ENCODE results near the gene LPP.

Gene LPP

GRCh38 chr3:188170461-188171459 is 16.8 kb downstream of the LPP start:
- DNase-seq = no peak

DNA sequence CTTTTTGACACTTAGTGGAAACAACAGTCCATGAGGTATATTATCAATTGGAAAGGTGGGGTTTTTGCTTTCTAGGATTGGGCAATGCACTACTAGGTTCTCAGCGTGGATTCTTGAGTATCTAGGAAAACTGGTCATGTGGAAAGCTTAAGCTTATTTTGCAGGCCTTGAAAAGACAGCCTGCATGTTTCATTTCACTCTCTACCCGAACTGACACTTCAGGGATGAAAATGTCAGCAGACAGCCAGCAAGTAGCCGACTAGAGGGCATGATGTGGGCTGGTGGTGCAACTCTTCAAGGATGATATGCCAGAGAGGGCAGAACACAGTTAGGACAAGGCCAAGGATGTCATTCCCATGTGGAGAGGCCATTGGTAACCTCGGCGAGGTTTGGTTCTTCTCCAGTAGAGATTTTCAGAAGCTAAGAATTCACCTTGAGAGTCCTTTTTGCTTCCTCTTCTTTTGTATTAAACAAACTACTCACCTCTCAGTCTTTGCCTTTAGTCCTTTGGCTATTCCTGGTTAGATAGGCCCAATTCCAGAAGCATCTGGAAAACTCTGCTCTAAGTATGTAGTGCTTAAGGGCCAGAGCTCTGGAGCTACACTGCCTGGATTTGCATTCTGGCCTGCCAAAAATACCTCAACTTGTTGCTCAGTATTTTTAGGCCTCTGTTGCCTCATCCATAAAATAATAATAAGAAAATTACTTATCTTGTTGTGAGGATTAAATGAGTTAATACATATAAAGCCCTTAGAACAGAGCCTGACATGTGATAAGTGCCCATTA is 17.9 kb downstream of the LPP start:
- DNase-seq = no peak

DNA sequence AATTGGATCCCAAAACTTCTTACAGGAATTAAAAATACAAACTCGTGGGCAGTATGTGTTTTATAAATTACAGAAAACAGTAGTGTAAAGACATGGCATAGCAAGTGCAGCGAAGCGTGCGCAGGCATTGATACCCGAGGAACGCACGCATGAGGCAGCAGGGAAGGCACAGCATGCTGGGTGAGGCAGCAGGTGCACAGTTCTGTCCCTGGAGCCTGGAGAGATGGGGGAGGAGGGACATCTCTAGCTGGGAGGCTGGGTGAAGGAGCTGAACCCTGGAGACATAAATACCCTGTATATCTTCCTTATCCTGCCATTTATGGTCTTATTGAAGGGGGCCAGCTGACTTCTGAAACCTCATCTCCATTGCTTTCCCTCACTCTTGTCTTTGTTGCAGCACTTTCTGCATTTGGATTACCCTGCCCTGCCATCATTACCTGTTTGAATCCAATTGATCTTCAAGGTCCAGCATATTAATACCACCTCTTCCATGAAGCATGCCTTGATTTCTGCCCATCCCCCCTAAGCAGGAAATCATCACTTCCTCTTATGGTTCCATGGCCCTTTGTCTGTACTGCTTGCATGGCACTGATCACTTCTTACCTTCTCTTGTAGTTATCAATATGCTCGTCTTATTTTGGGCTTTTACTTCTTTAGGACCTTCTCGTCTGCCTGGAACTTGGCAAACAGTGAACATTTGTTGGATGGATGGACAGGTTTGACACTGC is 20.5 kb downstream of the LPP start:
- peak; percentile 18 for DNase-seq

DNA sequence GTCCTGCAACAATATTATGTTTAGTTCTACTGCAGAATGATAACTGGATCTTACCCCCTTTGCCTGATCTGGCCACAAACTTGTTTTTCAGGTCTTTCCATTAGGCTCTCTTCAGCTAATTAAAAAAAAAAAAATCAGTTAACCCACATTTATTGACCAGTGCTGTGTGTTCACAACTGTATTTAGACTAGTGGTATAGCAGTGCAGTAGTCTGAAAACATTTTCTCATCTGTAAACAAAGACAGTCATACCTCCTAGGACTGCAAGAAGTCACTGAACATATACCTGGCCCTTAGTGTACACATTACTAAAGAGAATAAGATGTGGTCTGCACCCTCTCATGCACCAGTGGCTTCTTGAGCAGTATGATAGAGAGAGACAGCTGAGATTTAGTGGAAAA is 22.5 kb downstream of the LPP start:
- DNase-seq = no peak

DNA sequence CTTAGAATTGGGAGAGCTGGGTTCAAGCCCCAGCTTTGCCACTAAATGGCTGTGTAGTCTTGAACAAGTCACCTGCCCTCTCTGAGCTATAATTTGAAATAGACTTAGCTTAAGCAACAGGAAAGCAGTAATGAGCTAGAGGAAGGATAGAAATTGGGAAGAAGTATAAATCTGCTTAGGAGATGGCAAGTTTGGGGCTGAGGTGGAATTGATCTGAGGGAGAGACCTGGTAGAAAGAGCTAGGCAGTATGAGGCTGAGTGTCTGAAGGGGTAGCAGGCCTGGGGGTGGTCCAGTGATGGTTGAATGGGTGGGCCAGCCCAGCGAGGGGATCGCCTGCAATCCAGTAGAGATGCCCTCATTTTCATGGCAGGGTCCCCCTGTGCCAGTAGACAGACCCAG is 22.9 kb downstream of the LPP start:
- DNase-seq = no peak

DNA sequence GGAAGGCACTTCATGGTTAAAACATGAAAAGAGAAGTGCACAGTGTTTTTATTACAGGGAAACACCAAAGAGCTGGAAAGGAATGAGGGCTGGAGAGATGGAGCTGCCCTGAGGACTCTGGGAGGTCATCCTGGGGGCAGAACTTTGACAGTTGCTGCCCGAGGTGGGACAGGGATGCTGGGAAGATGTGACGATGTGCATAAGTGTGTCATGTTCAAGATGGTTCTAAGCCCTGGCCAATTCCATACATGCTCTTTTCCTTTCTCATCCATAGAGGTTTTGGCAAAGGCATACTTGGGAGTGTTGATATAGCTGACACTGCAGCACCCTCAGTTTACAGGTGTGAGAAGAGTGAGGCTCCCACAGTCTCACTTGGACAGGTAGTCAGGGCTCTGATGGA is 23.8 kb downstream of the LPP start:
- no peak for DNase-seq

- DNase-seq = no peak
These were observed 24.5 kb downstream of the LPP start for GRCh38 chr3:188178293-188178936.

GRCh38 chr3:188179006-188179966 is 25.3 kb downstream of the LPP start:
- no peak for DNase-seq

DNA sequence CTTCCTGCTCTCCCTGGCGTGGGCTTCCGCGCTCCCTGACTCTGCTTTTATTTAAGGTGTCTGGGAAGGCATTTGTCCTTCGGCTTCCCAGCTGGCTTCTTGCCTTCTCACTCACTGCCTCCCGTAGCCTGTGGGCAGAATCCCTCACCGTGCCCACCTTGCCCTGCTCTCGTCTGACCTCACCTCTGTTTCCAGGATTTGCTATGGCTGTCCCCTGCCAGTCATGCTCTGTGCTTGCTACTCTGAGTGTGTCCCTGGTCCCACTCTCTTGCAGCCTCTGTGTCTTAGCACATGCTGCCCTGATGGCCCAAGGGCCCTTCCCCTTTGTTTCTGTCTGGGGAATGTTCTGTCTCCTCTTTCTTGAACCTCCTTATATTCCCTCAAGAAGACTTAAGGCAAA is 26.2 kb downstream of the LPP start:
- DNase-seq = no peak

- DNase-seq = no peak
These were observed 29.5 kb downstream of the LPP start for GRCh38 chr3:188183452-188183851.

DNA sequence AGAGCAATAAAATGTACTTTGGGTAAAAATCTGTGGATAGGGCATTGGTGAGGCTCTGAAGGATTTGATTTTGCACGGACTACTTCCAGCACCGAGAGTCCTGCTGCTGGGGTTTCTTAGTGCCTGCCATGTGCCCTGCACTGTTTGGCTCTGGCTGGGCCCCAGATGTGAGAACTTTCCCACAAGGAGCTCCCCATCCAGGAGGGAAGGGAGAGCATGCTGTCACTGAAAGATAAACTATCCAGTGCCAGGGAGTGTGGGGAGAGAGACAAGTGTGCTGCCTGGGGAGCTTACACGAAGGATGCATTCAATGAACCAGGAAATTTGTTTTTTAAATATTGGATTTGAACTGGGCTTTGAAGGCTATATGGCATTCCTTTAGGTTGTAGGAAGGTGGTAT is 30.2 kb downstream of the LPP start:
- no peak for DNase-seq

GRCh38 chr3:188184649-188185048 is 30.7 kb downstream of the LPP start:
- no peak for DNase-seq

DNA sequence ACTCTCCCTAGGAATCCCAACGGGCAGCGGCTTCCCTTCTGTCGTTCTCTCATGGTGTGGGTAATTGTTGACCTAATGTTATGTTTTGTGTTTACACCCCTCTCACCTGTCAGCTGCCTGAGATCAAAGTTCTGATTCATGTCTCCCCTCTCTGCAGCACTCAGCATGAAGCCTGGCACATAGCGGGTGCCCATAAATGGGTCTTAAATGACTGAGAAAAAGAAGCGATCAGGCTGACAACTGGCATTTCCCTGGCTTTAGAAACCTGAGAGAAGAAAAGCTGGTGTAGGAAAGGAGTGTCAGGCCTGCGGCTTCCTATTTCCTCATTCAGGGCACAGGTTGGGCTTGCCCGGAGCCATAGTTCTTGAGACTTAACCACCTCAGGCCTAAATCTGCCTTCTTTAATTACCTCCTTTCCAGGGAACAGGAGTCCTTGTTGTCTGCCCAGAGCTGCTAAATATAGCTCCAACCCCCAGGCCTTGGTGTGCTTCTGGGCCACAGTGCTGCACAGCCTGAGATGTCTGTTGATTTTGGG is 31.8 kb downstream of the LPP start:
- DNase-seq = no peak

- DNase-seq = peak; percentile 86
These were observed 33.1 kb downstream of the LPP start for GRCh38 chr3:188187053-188187452.

GRCh38 chr3:188188911-188189310 is 35.0 kb downstream of the LPP start:
- DNase-seq = no peak

DNA sequence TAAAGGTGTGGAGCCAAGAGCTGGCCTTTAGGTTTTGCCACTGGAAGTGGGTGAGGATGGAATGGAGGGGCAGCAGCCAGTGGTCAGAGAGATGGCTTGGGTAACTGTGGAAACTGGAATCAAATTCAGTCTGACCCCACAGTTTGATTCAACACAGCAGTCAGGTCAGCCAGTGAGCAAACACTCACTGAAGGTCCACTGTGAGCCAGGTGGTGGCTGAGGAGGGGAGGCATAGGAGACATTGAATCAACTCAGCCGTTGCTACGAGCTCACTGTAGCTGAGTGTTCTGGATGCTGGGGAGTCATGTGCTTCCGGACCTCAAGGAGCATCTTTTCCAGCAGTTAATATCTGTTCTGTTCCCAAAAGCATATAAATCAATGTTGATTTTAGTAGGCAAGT is 37.5 kb downstream of the LPP start:
- DNase-seq = no peak

DNA sequence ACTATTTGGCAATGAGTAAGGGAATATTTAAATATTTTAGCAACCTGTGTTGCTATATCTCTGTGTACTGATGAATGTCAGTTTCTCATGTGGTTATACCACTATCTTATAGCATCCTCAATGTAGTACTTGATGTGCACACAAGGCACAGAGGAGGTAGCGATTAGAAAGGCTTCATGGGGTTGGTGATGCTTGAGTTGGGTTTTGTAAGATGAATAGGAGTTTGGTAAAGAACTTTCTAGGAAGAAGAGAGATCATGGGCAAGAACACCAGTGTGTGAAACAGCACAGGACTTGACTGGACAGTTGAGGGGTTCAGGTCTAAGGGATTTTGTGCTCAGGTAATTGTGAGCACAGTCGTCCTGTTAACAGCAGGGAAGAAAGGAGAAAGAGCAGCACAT is 38.1 kb downstream of the LPP start:
- DNase-seq = no peak

DNA sequence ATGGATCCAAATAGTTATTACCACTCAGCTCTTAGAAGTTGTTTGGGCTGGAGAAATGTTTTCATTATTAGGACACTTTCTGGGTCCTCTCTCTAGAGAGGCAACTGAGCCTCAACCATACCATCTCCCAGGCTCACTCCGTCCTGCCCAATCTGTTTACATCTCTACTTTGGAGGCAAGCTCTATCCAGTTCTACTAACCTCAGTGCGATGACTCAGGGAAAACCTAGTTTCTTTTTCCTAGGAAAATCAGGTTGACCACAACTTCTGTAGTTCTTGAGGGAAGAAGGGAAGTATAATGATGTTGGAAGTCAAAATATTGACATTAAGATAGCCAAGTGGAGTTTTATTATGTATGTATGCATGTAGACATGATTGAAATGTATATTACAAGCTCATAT is 40.4 kb downstream of the LPP start:
- peak; percentile 63 for DNase-seq

- DNase-seq = no peak
These were observed 42.5 kb downstream of the LPP start for GRCh38 chr3:188196232-188196990.

DNA sequence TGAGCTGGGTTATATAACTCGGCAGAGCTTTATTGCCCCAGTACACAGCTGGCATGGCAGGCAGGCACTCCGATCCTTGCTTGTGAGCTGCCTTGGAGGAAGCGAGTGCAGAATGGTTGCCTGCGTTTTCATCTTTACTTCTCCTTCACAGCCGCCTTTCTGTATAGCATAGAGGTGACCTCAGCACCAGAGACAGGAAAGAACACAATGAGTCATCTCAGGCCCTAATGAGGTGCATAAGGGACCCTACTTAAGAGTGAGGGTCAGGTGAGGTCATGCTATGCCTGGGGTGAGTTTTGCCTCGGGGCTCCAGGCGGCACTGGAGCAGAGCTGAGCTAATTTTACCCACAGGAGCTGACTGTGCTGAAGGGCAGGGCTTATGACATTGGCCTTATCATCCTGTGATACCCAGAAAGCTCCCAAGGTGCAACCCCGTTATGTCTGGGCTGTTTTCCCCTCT is 43.5 kb downstream of the LPP start:
- peak; percentile 65 for DNase-seq
